HG02588 (cell line): ENCODE results near the gene LRG1.
"Not testable (repeated sequence)": the region's sequence is repeated elsewhere in the genome, so short reads cannot be mapped to it uniquely, and the experiment has no call there.

Source experiments
- ATAC-seq: cut with Tn5 transposase; IDR thresholded peaks from one replicate; pipeline ENCODE4 v1.9.1; 2021; ENCODE audit warnings: mild to moderate bottlenecking, moderate library complexity; ENCODE audit not compliant: unreplicated experiment

LRG1 gene

DNA sequence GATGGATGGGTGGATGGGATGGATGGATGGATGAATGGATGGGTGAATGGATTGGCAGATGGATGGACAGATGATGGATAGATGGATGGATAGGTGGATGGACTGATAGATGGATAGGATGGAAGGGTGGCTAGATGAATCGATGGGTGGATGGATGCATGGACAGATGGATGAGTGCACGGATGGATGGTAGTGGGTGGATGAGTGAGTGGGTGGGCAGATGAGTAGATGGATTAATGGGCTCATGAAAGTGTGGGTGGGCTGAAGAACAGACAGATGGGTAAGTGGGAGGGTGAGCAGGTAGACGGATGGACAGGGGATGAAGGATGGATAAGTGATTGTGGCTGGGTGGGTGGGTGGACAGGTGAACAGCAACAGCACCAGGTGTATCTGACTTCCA is 13.9 kb upstream of the LRG1 start:
- ATAC-seq = no peak

DNA sequence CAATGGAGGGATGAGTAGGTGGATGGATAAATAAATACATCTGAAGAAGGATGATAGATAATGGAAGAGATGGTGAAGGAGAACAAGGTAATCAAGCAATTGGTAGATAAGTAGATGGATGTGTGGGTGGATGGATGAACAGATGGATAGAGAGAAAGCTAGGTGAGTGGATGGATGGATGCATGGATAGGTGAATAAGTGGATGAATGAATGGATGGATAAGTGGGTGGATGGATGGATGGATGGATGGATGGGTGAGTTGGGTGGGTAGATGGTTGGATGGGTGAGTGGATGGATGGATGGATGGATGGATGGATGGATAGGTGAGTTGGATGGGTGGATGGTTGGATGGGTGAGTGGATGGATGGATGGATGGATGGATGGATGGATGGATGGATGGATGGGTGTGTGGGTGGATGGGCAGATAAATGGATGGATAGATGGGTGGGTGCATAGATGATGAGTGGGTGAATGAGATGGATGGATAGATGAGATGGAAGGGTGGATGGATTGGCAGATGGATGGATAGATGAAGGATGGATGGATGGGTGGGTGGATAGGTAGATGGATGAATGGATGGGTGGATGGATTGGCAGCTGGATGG is 13.4 kb upstream of the LRG1 start:
- ATAC-seq = no peak

DNA sequence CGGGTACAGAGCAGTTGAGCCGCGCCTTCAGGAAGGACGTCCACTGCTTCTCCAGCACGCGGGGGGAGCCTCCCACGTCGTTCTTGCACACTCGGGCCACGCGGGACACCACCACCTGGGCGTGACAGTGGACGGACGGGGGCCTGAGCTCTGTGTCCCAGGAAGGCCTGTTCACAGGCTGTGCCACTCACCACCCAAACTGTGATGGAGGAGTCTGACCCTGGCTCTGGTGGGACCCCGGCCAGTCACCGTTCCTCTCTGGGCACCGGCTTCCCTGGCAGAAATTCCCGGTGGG is 12.6 kb upstream of the LRG1 start:
- no peak for ATAC-seq

DNA sequence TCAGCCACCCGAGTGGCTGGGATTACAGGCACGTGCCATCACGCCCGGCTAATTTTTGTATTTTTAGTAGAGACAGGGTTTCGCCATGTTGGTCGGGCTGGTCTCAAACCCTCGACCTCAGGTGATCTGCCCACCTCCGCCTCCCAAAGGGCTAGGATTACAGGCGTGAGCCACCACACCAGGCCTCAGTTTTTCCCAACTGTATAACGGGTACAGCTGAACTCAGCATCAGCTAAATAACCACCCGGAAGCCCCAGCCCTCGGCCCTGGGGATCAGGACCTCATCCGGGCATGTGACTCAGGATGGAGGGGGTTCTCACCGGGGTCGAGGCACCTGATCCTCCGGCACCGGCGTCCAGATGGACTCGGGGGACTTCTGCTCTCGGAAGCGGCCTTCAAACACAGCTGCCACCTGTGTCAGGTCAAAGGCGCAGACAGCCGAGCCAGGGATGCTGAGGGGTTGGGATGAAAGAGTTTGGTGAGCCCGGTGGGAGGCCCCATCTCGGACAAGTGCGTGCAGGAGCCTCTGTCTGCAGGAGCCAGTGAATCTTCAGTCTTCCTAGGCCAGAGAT is 10.7 kb upstream of the LRG1 start:
- ATAC-seq = no peak

DNA sequence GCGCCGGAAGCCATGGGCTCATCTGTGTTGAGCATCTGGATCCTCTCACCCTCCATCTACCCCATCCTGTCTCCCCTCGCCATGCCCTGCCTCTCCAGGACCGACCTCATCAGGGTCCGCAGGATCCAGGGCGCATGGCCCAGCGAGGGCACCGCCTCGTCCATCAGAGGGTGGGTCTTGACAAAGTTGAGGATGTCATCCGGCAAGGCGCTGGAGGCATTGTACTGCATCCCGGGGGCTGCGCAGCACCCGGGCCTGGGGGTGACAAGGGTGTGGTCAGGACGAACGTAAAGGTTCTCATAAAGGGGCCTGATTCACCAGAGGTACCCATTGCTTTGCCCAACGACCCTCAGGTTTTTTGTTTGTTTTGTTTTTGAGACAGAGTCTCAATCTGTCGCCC is 10.2 kb upstream of the LRG1 start:
- no peak for ATAC-seq

DNA sequence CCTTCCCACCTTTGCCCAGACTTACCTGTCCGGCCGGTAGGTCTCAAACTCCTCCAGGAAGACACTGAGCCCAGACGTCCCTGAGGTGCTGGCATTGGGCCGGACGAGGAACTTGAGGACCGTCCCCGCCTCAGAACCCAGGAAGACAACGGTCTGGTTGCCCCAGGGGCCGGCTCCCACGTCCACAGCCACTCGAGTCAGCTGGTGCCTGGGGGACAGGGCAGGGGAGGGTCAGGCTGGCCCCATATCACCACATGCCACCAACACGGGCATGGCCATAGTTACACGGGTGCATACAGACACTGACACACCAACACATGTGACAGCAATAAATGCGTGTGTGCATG is 8.4 kb upstream of the LRG1 start:
- ATAC-seq = no peak

DNA sequence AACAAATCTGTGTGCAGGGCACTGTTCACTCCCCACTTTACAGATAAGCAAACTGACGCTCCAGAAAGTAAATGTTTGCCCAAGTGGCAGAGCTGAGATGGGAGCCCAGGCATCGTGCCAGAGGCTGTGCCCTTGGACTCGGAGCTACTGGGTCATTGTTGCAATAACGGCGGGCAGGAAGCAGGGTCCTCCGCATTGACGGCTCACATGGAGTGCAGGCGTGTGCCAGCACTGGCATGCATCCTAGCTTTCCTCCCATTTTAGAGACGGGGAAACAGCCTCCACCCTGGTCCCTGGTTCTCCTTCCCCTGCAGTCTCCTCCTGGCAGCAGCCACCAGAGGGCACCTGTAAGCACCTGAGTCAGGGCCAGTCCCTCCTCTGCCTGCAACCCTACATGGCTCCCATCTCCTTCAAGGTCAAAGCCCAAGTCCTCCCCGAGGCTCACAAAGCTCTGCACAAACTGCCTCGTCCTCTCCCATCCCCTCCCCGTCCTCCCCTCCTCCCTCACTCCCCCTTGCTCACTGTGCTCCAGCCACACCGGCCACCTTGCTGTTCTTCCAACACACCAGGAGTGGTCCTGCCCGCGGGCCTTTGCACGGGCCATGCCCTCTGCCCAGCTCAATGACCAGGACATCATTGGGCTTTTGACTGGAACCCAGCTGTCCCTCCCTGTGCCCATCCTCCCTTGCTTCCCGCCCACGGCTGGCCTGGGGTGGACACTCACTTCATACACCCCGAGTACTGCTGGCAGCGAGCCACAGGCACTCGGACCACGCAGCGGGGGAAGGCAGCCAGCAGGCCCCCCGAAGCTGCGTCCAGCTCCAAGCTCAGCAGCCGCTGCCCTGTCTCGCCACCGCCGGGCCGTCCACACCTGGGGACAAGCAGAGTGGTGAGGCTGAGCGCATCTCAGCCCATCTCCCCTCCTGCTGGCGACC is 7.7 kb upstream of the LRG1 start:
- ATAC-seq = no peak

DNA sequence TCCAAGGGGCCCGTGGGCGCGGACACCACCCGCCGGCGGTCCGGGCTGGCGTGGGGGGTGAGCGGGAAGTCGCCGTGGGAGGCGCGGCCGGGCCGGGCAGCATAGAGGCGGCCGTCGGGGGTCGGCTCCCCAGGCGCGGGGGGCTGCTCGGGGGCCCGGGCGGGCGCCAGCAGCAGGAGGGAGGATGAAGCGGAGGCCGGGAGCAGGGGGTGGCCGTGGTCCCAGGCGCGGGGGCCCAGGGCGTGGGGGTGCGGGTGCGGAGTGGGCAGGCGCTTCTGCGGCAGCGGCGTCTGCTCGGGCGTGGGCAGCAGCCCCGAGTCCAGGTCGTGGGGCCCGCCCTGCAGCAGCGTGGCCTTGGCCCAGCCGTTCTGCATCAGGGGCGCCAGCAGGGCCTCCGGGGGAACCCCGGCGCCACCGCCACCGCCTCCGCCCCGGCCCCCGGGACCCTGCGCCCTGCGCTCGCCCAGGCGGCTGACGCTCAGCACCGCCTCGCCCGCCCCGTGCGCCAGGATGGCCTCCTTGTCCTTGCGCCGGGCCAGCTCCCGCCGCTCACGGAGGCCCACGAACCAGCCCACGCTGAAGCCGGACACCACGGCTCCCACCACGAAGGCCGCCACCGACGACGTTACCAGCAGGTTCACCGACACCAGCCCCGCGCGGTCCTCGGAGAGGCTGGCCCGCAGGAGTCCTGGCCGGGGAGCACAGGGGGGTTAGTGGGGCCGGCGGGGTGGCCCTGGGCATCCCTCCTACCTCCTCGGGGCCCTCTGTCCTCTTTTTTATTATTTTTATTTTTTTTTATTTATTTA is 4.2 kb upstream of the LRG1 start:
- no peak for ATAC-seq

DNA sequence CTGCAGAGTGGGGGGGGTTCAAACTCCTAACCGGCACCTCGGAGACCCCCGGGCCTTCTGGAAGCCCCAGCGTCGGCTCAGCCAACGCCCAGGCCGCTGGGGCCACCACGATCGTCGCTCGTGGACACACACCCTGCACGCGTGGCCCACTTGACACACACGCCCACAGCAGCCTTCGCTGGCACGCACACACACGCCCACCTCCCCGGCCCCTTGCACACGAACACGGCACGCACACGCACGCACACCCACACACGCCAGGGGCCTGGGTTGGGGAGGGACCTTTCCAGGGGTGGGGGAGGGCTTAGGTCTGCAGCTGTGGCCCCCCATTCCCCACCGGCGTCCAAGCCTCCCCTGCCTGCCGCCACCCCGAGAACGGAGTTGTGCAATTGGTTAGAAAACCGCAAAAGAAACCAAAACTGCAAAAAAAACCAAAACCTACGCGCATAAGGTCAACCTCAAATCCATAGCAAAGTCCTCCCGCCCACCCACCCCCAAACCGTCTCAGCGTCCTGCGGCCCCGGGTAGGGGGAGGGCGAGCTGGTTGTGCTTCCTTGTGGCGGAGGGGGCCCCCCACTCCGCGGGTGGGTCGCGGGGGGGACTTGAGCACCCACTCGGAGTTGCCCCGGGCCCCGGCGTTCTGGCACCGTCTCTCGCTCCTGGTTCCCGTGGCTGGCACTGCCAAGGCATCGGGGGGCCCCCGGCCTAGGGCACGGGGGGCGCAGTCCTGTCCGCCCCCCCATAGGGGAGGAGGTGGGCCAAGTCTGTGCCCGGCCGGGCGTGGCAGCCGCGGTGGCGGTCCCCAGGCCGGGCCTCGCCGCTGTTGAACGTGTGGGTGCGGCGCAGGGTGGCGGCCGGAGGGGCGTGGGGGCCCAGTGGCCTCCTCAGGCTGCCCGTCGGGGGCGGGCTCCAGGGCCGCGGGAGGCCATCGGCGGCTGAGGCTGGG is 3.3 kb upstream of the LRG1 start:
- no peak for ATAC-seq

DNA sequence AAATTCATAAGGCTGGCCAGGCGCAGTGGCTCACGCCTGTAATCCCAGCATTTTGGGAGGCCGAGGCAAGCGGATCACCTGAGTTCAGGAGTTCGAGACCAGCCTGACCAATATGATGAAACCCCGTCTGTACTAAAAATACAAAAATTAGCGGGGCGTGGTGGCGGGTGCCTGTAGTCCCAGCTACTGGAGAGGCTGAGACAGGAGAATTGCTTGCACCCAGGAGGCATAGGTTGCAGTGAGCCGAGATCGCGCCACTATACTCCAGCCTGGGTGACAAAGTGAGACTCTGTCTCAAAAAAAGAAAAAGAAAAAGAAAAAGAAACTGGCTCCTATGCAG is 1.9 kb upstream of the LRG1 start:
- not testable (repeated sequence) for ATAC-seq

DNA sequence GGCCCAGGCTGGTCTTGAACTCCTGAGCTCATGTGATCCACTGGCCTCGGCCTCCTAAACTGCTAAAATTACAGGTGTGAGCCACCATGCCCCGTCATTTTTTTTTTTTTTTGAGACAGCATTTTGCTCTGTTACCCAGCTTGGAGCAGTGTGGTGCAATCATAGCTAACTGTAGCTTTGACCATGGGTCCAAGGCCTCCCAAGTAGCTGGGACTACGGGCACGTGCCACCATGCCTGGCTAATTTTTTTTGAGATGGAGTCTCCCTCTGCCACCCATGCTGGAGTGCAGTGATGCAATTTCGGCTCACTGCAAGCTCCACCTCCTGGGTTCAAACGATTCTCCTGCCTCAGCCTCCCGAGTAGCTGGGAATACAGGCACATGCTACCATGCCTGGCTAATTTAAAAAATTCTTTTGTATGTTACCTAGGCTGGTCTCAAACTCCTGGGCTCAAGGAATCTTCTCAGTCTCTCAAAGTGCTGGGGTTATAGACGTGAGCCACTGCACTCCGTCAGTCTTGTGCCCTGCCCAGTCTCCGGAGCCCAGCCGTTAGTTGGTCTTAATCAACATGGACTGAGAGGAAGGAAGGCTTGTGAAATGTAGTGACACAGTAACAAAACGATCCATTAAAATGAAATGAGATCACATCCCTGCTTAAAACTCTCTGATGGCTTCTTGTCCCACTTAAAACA is 1.4 kb upstream of the LRG1 start:
- ATAC-seq = no peak

DNA sequence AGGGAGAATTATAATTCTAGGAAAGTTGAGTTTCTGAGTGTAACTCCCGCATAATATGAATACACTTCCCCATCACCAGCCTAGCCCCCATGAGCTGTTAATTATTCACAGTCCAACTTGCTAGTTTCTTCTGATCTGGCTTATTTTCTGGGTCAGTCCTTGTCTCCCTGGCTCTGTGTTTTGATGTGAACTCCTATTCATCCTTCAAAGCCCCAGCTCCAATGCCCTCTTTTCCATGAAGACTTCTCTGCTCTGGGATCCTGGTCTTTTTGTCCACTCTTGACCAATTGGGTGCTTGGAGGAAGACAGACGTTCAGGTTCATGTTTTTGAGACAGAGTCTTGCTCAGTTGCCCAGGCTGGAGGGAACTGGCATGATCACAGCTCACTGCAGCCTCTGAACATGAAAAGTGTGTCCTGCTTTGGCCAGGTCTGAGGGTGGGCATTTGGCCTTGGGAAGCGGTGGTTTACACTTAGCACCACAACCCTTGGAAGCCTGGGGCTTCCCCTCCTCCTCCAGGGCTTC is 605 bp downstream of the LRG1 start:
- no peak for ATAC-seq

DNA sequence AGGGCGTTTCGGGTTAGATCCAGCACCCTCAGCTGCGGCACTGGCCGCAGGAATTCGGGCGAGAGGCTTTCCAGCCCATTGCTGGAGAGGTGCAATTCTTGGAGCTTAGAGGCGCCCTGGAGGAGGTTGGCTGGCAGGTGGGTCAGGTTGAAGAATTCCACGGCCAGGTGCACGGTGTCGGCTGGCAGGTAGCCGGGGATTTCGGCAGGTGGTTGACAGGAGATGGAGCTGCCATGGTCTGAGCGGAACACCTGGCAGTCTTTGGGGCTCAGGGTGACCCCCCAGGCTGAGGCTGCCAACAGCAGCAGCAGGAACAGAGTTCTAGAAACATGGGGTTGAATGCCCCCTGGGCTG is 1.3 kb downstream of the LRG1 start:
- ATAC-seq = no peak

DNA sequence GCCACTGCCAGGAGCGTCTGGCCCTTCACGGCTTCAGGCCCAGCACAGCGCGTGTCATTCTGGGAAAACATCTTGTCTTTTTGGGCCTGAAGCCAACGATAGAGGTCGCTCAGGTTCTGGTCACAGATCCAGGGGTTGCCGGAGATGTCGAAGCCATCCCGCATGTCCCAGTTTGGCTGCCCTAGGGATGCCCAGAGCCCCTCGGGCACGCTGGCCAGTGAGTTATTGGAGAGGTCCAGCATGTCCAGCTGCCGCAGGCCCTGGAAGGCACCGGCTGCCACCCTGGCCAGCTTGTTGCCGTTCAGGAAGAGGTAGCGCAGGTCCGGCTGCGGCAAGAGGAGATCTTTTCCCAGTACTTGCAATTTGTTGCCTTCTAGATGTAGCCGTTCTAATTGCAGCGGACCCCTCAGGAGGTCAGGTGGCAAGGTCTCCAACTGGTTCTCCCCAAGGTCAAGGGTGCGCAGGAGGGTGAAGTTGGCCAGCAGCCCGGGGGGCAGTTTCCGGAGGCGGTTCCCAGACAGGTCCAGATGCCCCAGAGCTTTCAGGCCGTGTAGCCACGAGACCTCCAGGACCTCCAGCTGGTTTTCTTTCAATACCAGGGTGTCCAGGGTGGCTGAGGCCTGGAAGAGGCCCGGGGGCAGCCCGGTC is 1.8 kb downstream of the LRG1 start:
- ATAC-seq = no peak

DNA sequence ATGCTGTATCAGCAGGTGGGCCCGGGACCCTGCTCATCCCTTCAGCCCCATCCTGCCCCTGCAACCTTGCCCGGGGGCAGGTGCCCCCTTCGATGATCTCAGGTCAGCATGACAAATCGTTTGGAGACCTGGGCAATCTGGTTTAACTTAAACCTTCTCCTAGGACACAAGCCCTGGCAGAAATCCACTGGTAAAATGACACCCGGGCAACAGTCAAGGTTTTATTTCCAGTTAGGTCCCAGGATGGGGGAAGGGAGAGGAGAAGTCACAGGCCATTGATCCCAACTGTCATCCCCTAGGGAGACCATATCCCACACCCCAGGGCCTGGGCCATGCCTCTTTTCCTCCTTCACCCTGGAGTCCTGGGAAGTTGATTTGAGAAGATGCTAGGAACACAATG is 3.0 kb downstream of the LRG1 start:
- no peak for ATAC-seq

DNA sequence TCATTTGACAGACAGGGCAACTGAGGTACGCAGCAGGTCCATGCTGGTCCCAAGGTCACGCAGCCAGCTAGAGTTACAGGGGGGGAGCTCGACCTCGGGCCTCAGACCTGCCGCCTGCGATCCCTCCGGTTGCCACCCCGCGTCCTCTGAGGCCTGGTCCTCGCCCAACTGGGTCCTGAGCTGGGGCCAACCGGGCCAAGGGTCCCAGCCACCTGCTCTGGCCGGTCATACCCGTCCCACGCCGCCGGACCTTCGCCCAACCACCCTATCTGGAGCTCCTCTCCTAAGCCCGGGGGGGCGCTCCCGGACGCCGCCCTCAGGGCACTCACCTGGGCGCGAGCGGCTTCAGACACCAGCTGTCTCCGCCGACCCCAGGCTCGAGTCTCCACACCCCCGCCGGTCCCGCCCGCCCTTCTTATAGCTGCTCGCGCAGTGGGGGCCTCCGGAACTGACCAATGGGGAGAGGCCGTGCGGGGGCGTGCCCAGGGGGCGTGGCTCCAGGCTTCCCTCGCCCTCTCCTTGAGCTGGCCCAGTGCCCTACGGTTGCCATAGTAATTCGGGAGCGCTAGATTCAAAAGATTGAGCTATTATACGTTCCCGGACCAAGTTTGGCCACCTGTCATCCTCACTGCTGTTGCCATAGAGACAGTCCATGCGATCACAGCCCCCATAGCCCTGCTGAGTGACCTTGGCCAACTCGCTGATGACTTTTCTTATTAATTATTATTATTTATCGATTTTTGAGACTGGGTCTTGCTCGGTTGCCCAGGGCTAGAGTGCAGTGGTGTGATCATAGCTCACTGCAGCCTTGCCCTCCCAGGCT is 4.8 kb downstream of the LRG1 start, which contains the start of gene PLIN5:
TSS of gene PLIN5 (minus strand) at position 389 of the 823 bp plus-strand sequence. CDS start 1,150 bp downstream, outside the sequence.
- ATAC-seq = no peak

DNA sequence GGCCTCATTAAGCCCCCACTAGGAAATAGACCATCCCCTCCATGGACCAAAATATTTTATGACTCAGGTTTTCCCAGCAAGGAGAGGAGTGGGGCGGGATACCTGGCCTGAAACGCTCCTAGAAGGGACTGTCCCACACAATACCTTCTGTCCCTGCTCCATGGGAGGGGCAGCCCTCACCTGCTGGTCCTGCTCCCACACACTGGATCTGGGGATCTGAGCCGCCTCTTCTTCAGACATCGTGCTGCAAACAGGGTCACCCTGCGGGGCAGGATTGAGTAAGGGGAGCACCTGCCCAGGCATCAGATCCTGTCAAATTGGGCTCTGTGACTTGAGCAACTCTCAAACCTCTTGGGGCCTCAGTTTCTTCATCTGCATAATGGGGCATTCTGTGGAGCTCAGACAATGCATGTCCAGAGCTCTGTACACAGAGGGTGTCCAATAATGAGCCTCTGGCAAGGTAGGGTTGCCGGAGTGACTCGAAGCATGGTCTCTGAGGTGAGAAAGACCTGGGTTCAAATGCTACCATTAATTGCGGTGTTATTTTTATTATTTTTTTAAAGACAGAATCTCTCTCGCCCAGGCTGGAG is 5.9 kb downstream of the LRG1 start:
- ATAC-seq = no peak

DNA sequence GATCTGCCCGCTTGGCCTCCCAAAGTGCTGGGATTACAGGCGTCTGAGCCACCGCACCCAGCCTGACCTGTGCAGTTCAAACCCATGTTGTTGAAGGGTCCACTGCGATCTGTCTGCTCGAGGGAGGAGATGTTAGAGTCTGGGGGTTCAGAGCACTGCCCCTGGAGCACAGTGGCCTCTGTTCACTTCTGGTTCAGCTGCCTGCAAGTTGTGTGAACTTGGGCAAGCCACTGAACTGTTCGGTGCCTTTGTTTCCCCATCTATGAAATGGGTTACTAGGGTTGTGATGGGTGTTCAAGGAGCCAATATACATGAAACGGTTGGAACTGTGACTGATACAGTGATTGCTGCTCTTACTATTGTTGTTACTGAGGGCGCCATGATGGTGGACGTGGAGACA is 6.5 kb downstream of the LRG1 start:
- ATAC-seq = no peak
